H1 (cell line): Measurements from ENCODE around the gene GLYR1. TPM values are rescaled to one million over a fixed set of nuclear protein-coding genes. Genes with fewer than 3 reads are reported as not detected.

ENCODE experiments used
- CTCF ChIA-PET: fragments of 300-600 bp; sonication (Branson Sonifier 250); formaldehyde crosslinking; loops from one replicate; lab custom pipeline; 2021; ENCODE audit not compliant: partially characterized antibody; lab: Charles Lee
- POLR2A ChIA-PET: fragments of 300-600 bp; sonication (Branson Sonifier 250); formaldehyde crosslinking; loops from one replicate; lab custom pipeline; 2021; ENCODE audit warnings: inconsistent platforms; ENCODE audit not compliant: partially characterized antibody; lab: Charles Lee
- DNase-seq, 2 experiments: peaks; one replicate each; pipeline versions ENCODE4 v3.0.0 to v3.0.0-alpha.2; 2010 to 2022; ENCODE audit warnings: low spot score in 2 of 2, low read depth in 1 of 2, mixed read lengths in 1 of 2
- FAIRE-seq: peaks from 2 replicates; lab custom pipeline; 2011; peaks lifted over from hg19 to GRCh38; lab: Jason Lieb, UNC
- H2AFZ ChIP-seq: 2 replicates; pipeline ENCODE4 v1.8.1; 2012; ENCODE audit warnings: low read length, inconsistent platforms
- H2AK5ac ChIP-seq: 2 replicates; pipeline ENCODE4 v1.6.1; 2013; ENCODE audit warnings: low read depth, low read length
- H2BK120ac ChIP-seq: replicated peaks from 2 replicates; pipeline ENCODE3; 2013; ENCODE audit warnings: low read depth, low read length, inconsistent platforms
- H2BK12ac ChIP-seq: 2 replicates; pipeline ENCODE4 v1.6.1; 2013; ENCODE audit warnings: low read depth, low read length
- H2BK15ac ChIP-seq: 2 replicates; pipeline ENCODE4 v1.6.1; 2013; ENCODE audit warnings: low read length
- H2BK20ac ChIP-seq: 2 replicates; pipeline ENCODE4 v1.6.1; 2013; ENCODE audit warnings: low read length
- H2BK5ac ChIP-seq: 2 replicates; pipeline ENCODE4 v1.6.1; 2013; ENCODE audit warnings: low read depth, low read length
- H3K14ac ChIP-seq: 2 replicates; pipeline ENCODE4 v1.6.1; 2013; ENCODE audit warnings: inconsistent platforms; ENCODE audit not compliant: insufficient read length
- H3K18ac ChIP-seq: 2 replicates; pipeline ENCODE4 v1.6.1; 2013; ENCODE audit warnings: low read length; ENCODE audit errors: extremely low read depth
- H3K23ac ChIP-seq: 2 replicates; pipeline ENCODE4 v1.6.1; 2013; ENCODE audit warnings: inconsistent platforms; ENCODE audit not compliant: insufficient read length
- H3K23me2 ChIP-seq: 2 replicates; pipeline ENCODE4 v1.6.1; 2013; ENCODE audit warnings: low read depth, low read length
- H3K27ac ChIP-seq: 2 replicates; pipeline ENCODE4 v1.6.1; 2011; ENCODE audit warnings: low read depth, low read length, inconsistent platforms
- H3K27me3 ChIP-seq, 4 experiments: replicated peaks in 1 of 4; 1 replicate in 1 of 4; 2 replicates in 3 of 4; pipeline versions ENCODE4 v1.6.1 to v1.8.1; 2011 to 2013; ENCODE audit warnings: low read length in 3 of 4, mild to moderate bottlenecking in 3 of 4, inconsistent platforms in 2 of 4, mixed read lengths in 2 of 4, moderate library complexity in 1 of 4; ENCODE audit not compliant: control insufficient read depth in 3 of 4, insufficient read depth in 3 of 4; ENCODE audit errors: extremely low read depth in 1 of 4
- H3K36me3 ChIP-seq, 4 experiments: 2 replicates each; pipeline versions ENCODE4 v1.6.1 to v1.8.1; 2011 to 2013; ENCODE audit warnings: mild to moderate bottlenecking in 4 of 4, low read length in 3 of 4, moderate library complexity in 2 of 4, control low read depth in 1 of 4, inconsistent platforms in 1 of 4; ENCODE audit not compliant: insufficient read depth in 4 of 4, control insufficient read depth in 2 of 4
- H3K4ac ChIP-seq: replicated peaks from 2 replicates; pipeline ENCODE3; 2013; ENCODE audit warnings: low read length, low read depth, mixed read lengths, inconsistent platforms; ENCODE audit not compliant: insufficient read length
- H3K4me1 ChIP-seq, 4 experiments: replicated peaks in 1 of 4; 1 replicate in 1 of 4; 2 replicates in 3 of 4; pipeline versions ENCODE4 v1.6.1 to v1.8.1; 2011 to 2013; ENCODE audit warnings: low read length in 3 of 4, inconsistent platforms in 2 of 4, mixed read lengths in 1 of 4; ENCODE audit not compliant: insufficient read depth in 4 of 4, control insufficient read depth in 3 of 4
- H3K4me2 ChIP-seq, 2 experiments: 2 replicates each; pipeline versions ENCODE4 v1.6.1 to v1.8.1; 2011 to 2013; ENCODE audit warnings: low read depth in 2 of 2, low read length in 2 of 2, control low read depth in 1 of 2, inconsistent platforms in 1 of 2, mild to moderate bottlenecking in 1 of 2; ENCODE audit not compliant: insufficient read depth in 1 of 2
- H3K4me3 ChIP-seq, 4 experiments: fragments of 200-600, 300-600 bp in 1 of 4; sonication (generic), shearing (Covaris generic), sonication (Bioruptor Twin) in 1 of 4; 2 replicates each; pipeline versions ENCODE4 v1.5.1 to v1.8.1; 2011 to 2016; ENCODE audit warnings: low read length in 4 of 4, low read depth in 3 of 4, control low read depth in 2 of 4, inconsistent platforms in 2 of 4, mild to moderate bottlenecking in 2 of 4, mixed read lengths in 1 of 4, moderate library complexity in 1 of 4; ENCODE audit not compliant: insufficient read depth in 2 of 4; ENCODE audit errors: extremely low read depth in 1 of 4
- H3K56ac ChIP-seq: replicated peaks from 2 replicates; pipeline ENCODE3; 2013; ENCODE audit warnings: low read depth, mild to moderate bottlenecking, mixed read lengths, low read length, inconsistent platforms; ENCODE audit not compliant: insufficient read length
- H3K79me1 ChIP-seq: 2 replicates; pipeline ENCODE4 v1.6.1; 2013; ENCODE audit warnings: low read depth, low read length, control low read depth
- H3K79me2 ChIP-seq, 2 experiments: 2 replicates each; pipeline versions ENCODE4 v1.6.1 to v1.8.1; 2012 to 2013; ENCODE audit warnings: low read length in 2 of 2, mild to moderate bottlenecking in 2 of 2, inconsistent platforms in 1 of 2; ENCODE audit not compliant: insufficient read depth in 2 of 2, control insufficient read depth in 1 of 2
- H3K9ac ChIP-seq, 4 experiments: replicated peaks in 1 of 4; 1 replicate in 1 of 4; 2 replicates in 3 of 4; pipeline versions ENCODE4 v1.6.1 to v1.8.1; 2011 to 2013; ENCODE audit warnings: low read depth in 3 of 4, low read length in 3 of 4, control low read depth in 2 of 4, mild to moderate bottlenecking in 2 of 4, moderate library complexity in 2 of 4, inconsistent platforms in 1 of 4; ENCODE audit errors: extremely low read depth in 1 of 4
- H3K9me3 ChIP-seq, 2 experiments: 2 replicates each; pipeline versions ENCODE4 v1.6.1 to v1.8.1; 2012 to 2013; ENCODE audit warnings: mild to moderate bottlenecking in 2 of 2, moderate library complexity in 2 of 2, control low read depth in 1 of 2, inconsistent platforms in 1 of 2, low read depth in 1 of 2, low read length in 1 of 2, mixed read lengths in 1 of 2; ENCODE audit not compliant: insufficient read depth in 2 of 2
- H4K20me1 ChIP-seq, 2 experiments: replicated peaks in 1 of 2; 2 replicates each; pipeline versions ENCODE3 to v1.8.1; 2011 to 2013; ENCODE audit warnings: inconsistent platforms in 2 of 2, low read length in 2 of 2, mild to moderate bottlenecking in 1 of 2; ENCODE audit not compliant: insufficient read depth in 2 of 2, control insufficient read depth in 1 of 2
- H4K5ac ChIP-seq: 2 replicates; pipeline ENCODE4 v1.6.1; 2013; ENCODE audit warnings: low read length, low read depth, mixed read lengths, inconsistent platforms; ENCODE audit not compliant: insufficient read length
- H4K8ac ChIP-seq: 2 replicates; pipeline ENCODE4 v1.8.0; 2013; ENCODE audit warnings: mild to moderate bottlenecking, moderate library complexity, low read length, inconsistent platforms; ENCODE audit not compliant: insufficient read depth; ENCODE audit errors: extremely low read depth
- H4K91ac ChIP-seq: replicated peaks from 2 replicates; pipeline ENCODE3; 2013; ENCODE audit warnings: low read length, mixed read lengths, inconsistent platforms; ENCODE audit not compliant: insufficient read length
- ASH2L ChIP-seq: fragments of 200-600, 300-600 bp; sonication (generic); IDR thresholded peaks from one replicate; pipeline ENCODE4 v1.7.1; 2017; ENCODE audit warnings: low read length
- EGR1 ChIP-seq: IDR thresholded peaks from 2 replicates; pipeline ENCODE4 v1.6.1; 2011; ENCODE audit warnings: low read depth, low read length, borderline replicate concordance
- HDAC2 ChIP-seq, 2 experiments: fragments of 300-600 bp in 1 of 2; sonication (generic) in 1 of 2; IDR thresholded peaks; 2 replicates each; pipeline ENCODE4 v1.6.1; 2011 to 2012; ENCODE audit warnings: low read depth in 2 of 2, low read length in 2 of 2, mild to moderate bottlenecking in 2 of 2, moderate library complexity in 2 of 2, borderline replicate concordance in 1 of 2, inconsistent platforms in 1 of 2
- NANOG ChIP-seq: IDR thresholded peaks from 2 replicates; pipeline ENCODE4 v1.6.1; 2011; ENCODE audit warnings: low read length, low read depth, mild to moderate bottlenecking, inconsistent platforms; ENCODE audit not compliant: insufficient read depth, poor library complexity, severe bottlenecking
- POLR2A ChIP-seq, 2 experiments: IDR thresholded peaks; 1 replicate in 1 of 2; 2 replicates in 1 of 2; pipeline ENCODE4 v1.6.1; 2011; ENCODE audit warnings: low read depth in 2 of 2, low read length in 2 of 2, mild to moderate bottlenecking in 2 of 2; ENCODE audit errors: control extremely low read depth in 1 of 2
- RXRA ChIP-seq: IDR thresholded peaks from 2 replicates; pipeline ENCODE4 v1.6.1; 2011; ENCODE audit warnings: low read depth, mild to moderate bottlenecking, low read length, moderate library complexity; ENCODE audit not compliant: insufficient read depth
- SIN3A ChIP-seq, 2 experiments: IDR thresholded peaks in 1 of 2; conservative IDR thresholded peaks in 1 of 2; 2 replicates each; pipeline ENCODE4 v1.6.1; 2011 to 2012; ENCODE audit warnings: low read length in 2 of 2, improper control_type of control experiment in 1 of 2, low read depth in 1 of 2, mild to moderate bottlenecking in 1 of 2
- SRF ChIP-seq: IDR thresholded peaks from 2 replicates; pipeline ENCODE4 v1.6.1; 2011; ENCODE audit warnings: mild to moderate bottlenecking, low read depth, low read length, moderate library complexity
- TAF1 ChIP-seq: IDR thresholded peaks from 2 replicates; pipeline ENCODE4 v1.6.1; 2011; ENCODE audit warnings: mild to moderate bottlenecking, low read depth, low read length
- TBP ChIP-seq: IDR thresholded peaks from 2 replicates; pipeline ENCODE4 v1.6.1; 2011; ENCODE audit warnings: low read depth, low read length, improper control_type of control experiment
- WGBS, 2 experiments: shearing (Covaris generic) in 1 of 2; methylation state at CpG; one replicate each; pipeline versions ENCODE4 v1.1.6 to v1.1.7; 2013 to 2015; ENCODE audit warnings: low lambda C conversion rate in 2 of 2, mixed read lengths in 2 of 2, inconsistent platforms in 1 of 2, low coverage in 1 of 2, missing lambda C conversion rate in 1 of 2; ENCODE audit not compliant: insufficient replicate concordance in 2 of 2, insufficient coverage in 1 of 2, insufficient read length in 1 of 2; ENCODE audit errors: extremely low coverage in 1 of 2, missing lambda C conversion rate in 1 of 2; 5-methylcytosine and 5-hydroxymethylcytosine counted together
- polyA plus RNA-seq, 7 experiments: library from polyadenylated mRNA; depleted of rRNA in 3 of 7; stranded (reverse) in 5 of 7; unstranded in 2 of 7; fragments of >200 nt in 5 of 7; fragments of 200-250 nt in 2 of 7; gene quantifications; 1 replicate in 5 of 7; 2 replicates in 1 of 7; 4 replicates in 1 of 7; pipeline versions ENCODE4 v1.2.1 to v1.2.3, GENCODE V29; 2011 to 2013; ENCODE audit warnings: missing spikeins in 2 of 7, mixed read lengths in 2 of 7
- total RNA-seq: library from RNA; stranded (reverse); fragmentation: NEBNext Ultra II Directional; extraction: Animal tissue kit (Norgen Biotek cat#: 25700); gene quantifications from 2 replicates; pipeline ENCODE4 v1.2.1, GENCODE V29; 2021

GLYR1 gene
- total and polyA plus RNA-seq, 2 of the 8 experiments (the other 6 are each of a cell fraction or from before 2014, with no cell fraction given): 50.2 to 115 TPM

DNA sequence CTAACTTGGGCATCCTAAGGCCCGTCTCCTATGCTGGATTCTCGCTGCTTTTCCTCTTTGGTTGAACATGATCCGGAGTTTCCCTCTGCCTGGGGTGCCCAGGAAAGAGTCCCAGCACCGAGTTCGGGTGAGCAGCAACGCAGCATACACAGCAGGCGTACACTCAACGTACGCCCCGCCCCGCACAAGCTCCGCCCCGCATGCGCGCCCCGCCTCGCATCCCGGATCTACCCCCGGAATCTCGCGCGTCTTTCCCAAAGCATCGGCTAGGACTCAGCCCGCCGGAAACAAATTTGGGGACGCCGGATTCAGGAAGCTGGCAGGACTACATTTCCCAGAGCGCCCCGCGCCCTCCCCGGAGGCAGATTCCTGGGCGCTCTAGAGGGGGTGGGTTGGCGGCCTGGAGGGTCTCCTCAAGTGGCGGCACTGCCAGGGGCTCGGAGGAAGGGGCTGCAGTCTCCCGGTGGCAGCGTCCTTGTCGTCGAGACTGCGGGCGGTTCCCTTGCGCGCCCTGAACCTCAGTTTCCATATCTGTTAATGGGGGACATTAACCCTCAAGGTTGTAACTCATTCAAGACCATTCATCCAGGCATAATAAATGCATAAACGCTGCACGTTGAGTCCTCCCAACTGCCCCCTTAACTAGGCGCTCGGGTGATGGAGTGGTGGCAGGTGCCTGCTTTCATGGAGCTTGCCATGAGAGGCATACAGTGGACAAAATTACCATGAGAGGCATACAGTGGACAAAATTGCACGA lies 78.4 kb downstream of the GLYR1 start:
- peaks cover 0 to 14% of the 10 kb centered on the region in 2 experiments; a peak in 2 of 4 replicates for H3K79me2 ChIP-seq
- peak overlapping the region; percentile 37 to 75 (median 64) for H3K4me3 ChIP-seq
- H2AK5ac ChIP-seq: no peak overlapping the region
- H3K4ac ChIP-seq: peak overlapping the region; percentile 6
- H2BK12ac ChIP-seq: peak overlapping the region; percentile 60; the same call in 1 of the 2 replicates
- H3K36me3 ChIP-seq: peaks cover 0 to 3% (median 1%) of the 10 kb centered on the region in 4 experiments; a peak in 5 of 8 replicates
- H2BK15ac ChIP-seq: peak overlapping the region; percentile 75
- H3K56ac ChIP-seq: peak overlapping the region; percentile 74
- no peak for FAIRE-seq
- peaks cover 0 to 3% (median 1%) of the 10 kb centered on the region in 4 experiments; a peak in 2 of 7 replicates for H3K4me1 ChIP-seq
- no peak overlapping the region for H2BK20ac ChIP-seq
- peaks cover 0 to 3% of the 10 kb centered on the region in 2 experiments for H4K20me1 ChIP-seq
- H3K14ac ChIP-seq: no peak overlapping the region
- H4K5ac ChIP-seq: peak overlapping the region; percentile 82
- DNase-seq: peak; percentile 82 to 92
- peak overlapping the region; percentile 51; the same call in 1 of the 2 replicates for H2AFZ ChIP-seq
- H3K79me1 ChIP-seq: peaks cover 2% of the 10 kb centered on the region; the same call in 1 of the 2 replicates
- H2BK120ac ChIP-seq: peak overlapping the region; percentile 48
- H3K23ac ChIP-seq: no peak overlapping the region
- H3K23me2 ChIP-seq: peaks cover 13% of the 10 kb centered on the region
- WGBS, 2 experiments: 6% methylated on average over 48 of the region's 48 CpGs; no CpG with 5 or more reads in 1 of the 2 experiments
- ChIA-PET CTCF (no interaction called here), POLR2A (interaction anchor here (0.7 to 2.0 kb wide), 13 partner anchors 14 to 174 kb away, joined by 3 to 8 read pairs (median 4); partner anchors contain the start of genes ANKS3, DNAAF8, MGRN1 and ROGDI)
- H4K91ac ChIP-seq: peak overlapping the region; percentile 88
- peak overlapping the region; percentile 80 for H2BK5ac ChIP-seq
- H3K27me3 ChIP-seq: no peaks in the 10 kb centered on the region
- peak overlapping the region; percentile 71; the same call in 1 of the 2 replicates for H3K18ac ChIP-seq
- H3K27ac ChIP-seq: 0 out of 2 replicates have a peak overlapping the region, but pooled peaks have one; percentile 63
- no peaks in the 10 kb centered on the region for H3K9me3 ChIP-seq
- no peak overlapping the region for H4K8ac ChIP-seq
- peak overlapping the region; percentile 68 to 85 for H3K4me2 ChIP-seq
- H3K9ac ChIP-seq: peak overlapping the region in 3 of 4 experiments; percentile 46 to 88 (median 48); a peak in 5 of 7 replicates
- TF ChIP-seq SIN3A (conservative IDR thresholded peaks at IDR 0.05 in 1 of 2, IDR thresholded peaks at IDR 0.05 in 1 of 2; ENCODE audit: low read depth in 1 of 2, low read length in 2 of 2) (peak in 1 of 2 experiments; percentile 75; a peak in 1 of 4 replicates), HDAC2 (IDR thresholded peaks at IDR 0.05; ENCODE audit: borderline replicate concordance in 1 of 2, low read depth in 2 of 2, low read length in 2 of 2) (peak in 1 of 2 experiments; percentile 70; a peak in 1 of 4 replicates), TAF1 (peak; percentile 56), ASH2L (no peak), RXRA (no peak), NANOG (no peak), TBP (peak; percentile 46; the same call in 1 of the 2 replicates), SRF (0 out of 2 replicates have a peak, but pooled peaks have one; percentile 9), EGR1 (0 out of 2 replicates have a peak, but pooled peaks have one; percentile 23), POLR2A (IDR thresholded peaks at IDR 0.05; ENCODE audit: control extremely low read depth in 1 of 2, low read depth in 2 of 2, low read length in 2 of 2) (peak in 1 of 2 experiments; percentile 72; a peak in 2 of 3 replicates)
